Mesothelial cell of epicardium (in vitro differentiated cells): Measurements from ENCODE around the gene RAD51B. TPM values are rescaled to one million over a fixed set of nuclear protein-coding genes. Genes with fewer than 3 reads are reported as not detected.

Experiments used
- DNase-seq, 2 experiments: peaks; one replicate each; pipeline ENCODE4 v3.0.0; 2021; ENCODE audit warnings: low spot score in 2 of 2; ENCODE audit not compliant: unreplicated experiment in 2 of 2
- H3K27ac Mint-ChIP-seq: 2 replicates; pipeline ENCODE4 v1.8.0; 2021; ENCODE audit warnings: mixed read lengths
- H3K27me3 Mint-ChIP-seq: 2 replicates; pipeline ENCODE4 v1.8.0; 2021; ENCODE audit warnings: low read depth, mixed read lengths
- H3K36me3 Mint-ChIP-seq: 2 replicates; pipeline ENCODE4 v1.8.0; 2021; ENCODE audit warnings: mixed read lengths
- H3K4me1 Mint-ChIP-seq: 2 replicates; pipeline ENCODE4 v1.8.0; 2021; ENCODE audit warnings: mixed read lengths
- H3K4me3 Mint-ChIP-seq: 2 replicates; pipeline ENCODE4 v1.8.0; 2021; ENCODE audit warnings: mild to moderate bottlenecking, moderate library complexity, mixed read lengths
- H3K9me3 Mint-ChIP-seq: 2 replicates; pipeline ENCODE4 v1.8.0; 2021; ENCODE audit warnings: mixed read lengths
- total RNA-seq: library from RNA; stranded (reverse); gene quantifications from 3 replicates; pipeline ENCODE4 v1.2.1, GENCODE V29; 2021
- TF ChIP-seq, protein P1 (sequence below): fragments of 200-600 bp; sonication (generic); IDR thresholded peaks from one replicate; pipeline ENCODE4 v1.5.0; 2021; ENCODE audit warnings: antibody characterized with exemption; ENCODE audit not compliant: unreplicated experiment

RAD51B gene
- total RNA-seq, 1 donor from 2014 or later = 34.7 TPM

DNA sequence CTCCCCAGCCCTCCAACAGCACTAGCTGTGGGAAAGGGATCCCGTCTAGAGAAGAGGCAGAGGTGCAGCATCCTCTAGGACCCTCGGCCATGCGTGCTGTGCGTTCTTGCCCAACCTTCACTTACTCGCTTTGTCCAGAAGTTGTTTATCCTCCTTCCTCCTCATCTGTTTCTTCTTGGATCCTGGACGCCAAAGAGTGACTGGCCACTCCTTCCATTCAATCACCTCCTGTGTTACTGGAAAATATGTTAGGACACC, 832.8 kb downstream of the RAD51B start:
- Mint-ChIP-seq H3K36me3 (no peaks in the 10 kb centered on the region), H3K27me3 (no peaks in the 10 kb centered on the region), H3K27ac (peak overlapping the region; percentile 87), H3K9me3 (no peaks in the 10 kb centered on the region), H3K4me1 (peaks cover 77% of the 10 kb centered on the region), H3K4me3 (no peak overlapping the region)
- peak in 1 of 2 experiments; percentile 24 for DNase-seq
- TF ChIP-seq, protein P1, sequence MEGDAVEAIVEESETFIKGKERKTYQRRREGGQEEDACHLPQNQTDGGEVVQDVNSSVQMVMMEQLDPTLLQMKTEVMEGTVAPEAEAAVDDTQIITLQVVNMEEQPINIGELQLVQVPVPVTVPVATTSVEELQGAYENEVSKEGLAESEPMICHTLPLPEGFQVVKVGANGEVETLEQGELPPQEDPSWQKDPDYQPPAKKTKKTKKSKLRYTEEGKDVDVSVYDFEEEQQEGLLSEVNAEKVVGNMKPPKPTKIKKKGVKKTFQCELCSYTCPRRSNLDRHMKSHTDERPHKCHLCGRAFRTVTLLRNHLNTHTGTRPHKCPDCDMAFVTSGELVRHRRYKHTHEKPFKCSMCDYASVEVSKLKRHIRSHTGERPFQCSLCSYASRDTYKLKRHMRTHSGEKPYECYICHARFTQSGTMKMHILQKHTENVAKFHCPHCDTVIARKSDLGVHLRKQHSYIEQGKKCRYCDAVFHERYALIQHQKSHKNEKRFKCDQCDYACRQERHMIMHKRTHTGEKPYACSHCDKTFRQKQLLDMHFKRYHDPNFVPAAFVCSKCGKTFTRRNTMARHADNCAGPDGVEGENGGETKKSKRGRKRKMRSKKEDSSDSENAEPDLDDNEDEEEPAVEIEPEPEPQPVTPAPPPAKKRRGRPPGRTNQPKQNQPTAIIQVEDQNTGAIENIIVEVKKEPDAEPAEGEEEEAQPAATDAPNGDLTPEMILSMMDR = no peak

DNA sequence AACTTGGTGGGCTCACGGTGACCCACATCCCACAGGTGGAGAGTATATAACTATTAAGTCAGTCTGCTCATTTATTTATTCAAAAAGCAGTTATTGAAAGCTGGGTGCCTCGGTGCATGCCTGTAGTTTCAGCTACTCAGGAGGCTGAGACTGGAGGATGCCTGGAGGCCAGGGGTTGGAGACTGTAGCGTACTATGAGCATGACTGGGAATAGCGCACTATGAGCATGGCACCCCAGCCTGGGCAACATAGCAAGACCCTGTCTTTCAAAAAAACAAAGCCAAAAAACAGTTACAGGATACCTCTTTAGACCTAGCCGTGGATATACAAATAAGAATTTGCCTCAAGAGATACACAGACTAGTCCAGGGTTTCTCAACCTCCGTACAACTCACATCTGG, 833.5 kb downstream of the RAD51B start:
- no peak for DNase-seq
- no peaks in the 10 kb centered on the region for H3K9me3 Mint-ChIP-seq
- H3K36me3 Mint-ChIP-seq = no peaks in the 10 kb centered on the region
- peaks cover 84% of the 10 kb centered on the region for H3K4me1 Mint-ChIP-seq
- no peaks in the 10 kb centered on the region for H3K27me3 Mint-ChIP-seq
- no peak overlapping the region for H3K4me3 Mint-ChIP-seq
- TF ChIP-seq, protein P1 = no peak
- no peak overlapping the region for H3K27ac Mint-ChIP-seq

DNA sequence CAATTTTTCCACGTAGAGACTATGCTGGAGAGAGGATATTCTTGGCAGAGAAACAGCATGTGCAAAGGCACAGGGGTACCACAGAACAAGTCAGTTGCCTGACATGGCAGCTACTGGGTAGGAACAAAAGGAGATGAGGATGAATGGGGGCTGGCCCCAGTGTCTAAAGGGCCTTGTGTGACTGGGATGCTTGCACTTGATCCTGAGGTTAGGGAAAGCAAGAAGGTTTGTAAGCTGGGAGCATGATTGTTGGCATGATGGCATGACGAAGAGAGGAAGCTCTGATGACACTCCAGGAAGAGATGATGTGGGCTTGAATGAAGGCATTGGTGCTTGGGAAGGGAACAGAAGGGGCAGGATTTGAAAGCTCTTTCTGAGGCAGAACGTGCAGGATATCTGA, 834.2 kb downstream of the RAD51B start:
- Mint-ChIP-seq H3K4me3 (no peak overlapping the region), H3K4me1 (peaks cover 84% of the 10 kb centered on the region), H3K27ac (peak overlapping the region; percentile 95), H3K27me3 (no peaks in the 10 kb centered on the region), H3K36me3 (no peaks in the 10 kb centered on the region), H3K9me3 (no peaks in the 10 kb centered on the region)
- DNase-seq = no peak
- TF ChIP-seq, protein P1 = no peak

DNA sequence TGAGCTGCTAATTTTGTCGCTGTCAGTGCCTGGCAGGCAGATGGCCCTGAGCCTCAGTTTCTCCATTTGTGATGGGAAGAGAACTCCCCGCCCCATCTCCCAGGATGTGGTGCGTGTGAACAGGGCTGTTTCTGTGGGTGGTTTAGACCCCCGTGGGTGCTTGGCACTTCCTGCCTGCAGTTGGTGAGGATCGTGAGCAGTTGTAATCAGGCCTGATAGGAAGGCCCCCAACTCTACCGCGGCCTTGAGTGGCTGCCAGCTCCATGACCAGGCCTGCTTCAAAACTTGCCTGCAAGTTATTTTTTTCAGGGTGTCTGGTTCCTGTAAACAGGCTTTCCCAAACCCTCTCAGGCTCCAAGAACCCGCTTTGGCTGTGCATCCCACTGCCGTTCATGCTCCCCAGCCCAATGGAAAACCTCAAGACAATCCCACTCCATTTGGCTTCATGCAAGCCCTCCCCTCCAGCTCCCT, 834.9 kb downstream of the RAD51B start:
- H3K27ac Mint-ChIP-seq = peak overlapping the region; percentile 95
- peaks cover 84% of the 10 kb centered on the region for H3K4me1 Mint-ChIP-seq

DNA sequence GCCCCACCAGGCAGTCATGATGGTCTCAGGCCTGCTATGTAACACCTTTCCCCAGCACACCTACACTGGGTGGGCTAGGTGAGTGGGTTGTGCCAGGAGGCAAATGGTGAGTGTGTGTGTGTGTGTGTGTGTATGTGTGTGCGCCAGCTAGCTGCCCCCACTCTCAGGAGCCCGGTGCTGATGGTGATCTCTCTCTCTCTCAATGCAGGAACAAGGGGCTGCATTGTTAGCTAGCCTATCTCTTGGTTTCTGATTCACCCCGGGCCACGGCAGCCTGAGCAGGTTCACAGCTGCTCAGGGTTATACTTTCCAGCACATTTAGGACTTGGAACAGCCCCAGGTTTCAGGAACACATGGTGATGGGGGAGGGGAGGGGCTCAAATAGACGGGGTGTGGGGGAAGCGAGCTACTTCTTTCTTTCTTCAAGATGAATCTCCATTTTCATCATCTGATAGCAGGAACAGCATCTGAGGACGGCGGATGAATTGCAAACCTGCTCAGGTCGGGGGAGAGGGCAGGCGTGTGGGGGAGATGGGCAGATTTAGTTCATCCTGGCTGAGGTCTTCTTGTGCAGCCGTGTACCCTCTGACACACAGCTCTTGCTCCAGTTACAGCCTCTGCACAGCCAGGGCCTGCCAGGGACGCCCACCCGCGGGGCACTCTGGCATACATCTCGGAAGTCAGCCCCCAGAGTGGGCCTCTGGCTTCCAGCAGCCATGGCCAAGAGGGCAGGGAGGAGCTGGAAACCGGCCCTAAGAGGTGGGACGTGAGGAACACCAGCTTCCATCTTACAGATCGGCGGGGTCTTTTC, 835.6 kb downstream of the RAD51B start:
- no peaks in the 10 kb centered on the region for H3K27me3 Mint-ChIP-seq
- no peak overlapping the region for H3K4me3 Mint-ChIP-seq

More for the DNA sequence above, 834.9 kb downstream of the RAD51B start:
- Mint-ChIP-seq H3K9me3 (no peaks in the 10 kb centered on the region), H3K36me3 (no peaks in the 10 kb centered on the region), H3K4me3 (no peak overlapping the region), H3K27me3 (no peaks in the 10 kb centered on the region)
- TF ChIP-seq, protein P1 = no peak
- peak in 1 of 2 experiments; percentile 36 for DNase-seq

More for the DNA sequence above, 835.6 kb downstream of the RAD51B start:
- Mint-ChIP-seq H3K27ac (peak overlapping the region; percentile 95), H3K4me1 (peaks cover 86% of the 10 kb centered on the region), H3K36me3 (no peaks in the 10 kb centered on the region), H3K9me3 (no peaks in the 10 kb centered on the region)
- TF ChIP-seq, protein P1 = no peak
- peak in 1 of 2 experiments; percentile 42 for DNase-seq
